Retinal pigment epithelial cell (primary cell): ENCODE data around the gene PIK3R5.

Source experiments
- DNase-seq: peaks from one replicate; pipeline ENCODE4 v3.0.0-alpha.2; 2010; ENCODE audit warnings: low read depth
- H3K4me3 ChIP-seq: 2 replicates; pipeline ENCODE4 v1.5.1; 2011; ENCODE audit warnings: mild to moderate bottlenecking, low read length, control low read depth, moderate library complexity
- CTCF ChIP-seq: conservative IDR thresholded peaks from 2 replicates; pipeline ENCODE4 v1.5.1; 2011; ENCODE audit warnings: low read depth, low read length, control low read depth, inconsistent platforms

The PIK3R5 gene

GRCh38 chr17:8846768-8847211 lies 118.7 kb downstream of the PIK3R5 start:
- DNase-seq = no peak
- no peak for TF ChIP-seq CTCF
- no peak overlapping the region for H3K4me3 ChIP-seq

- TF ChIP-seq CTCF = no peak
- no peak for DNase-seq
- H3K4me3 ChIP-seq = no peak overlapping the region
Observed at GRCh38 chr17:8844229-8845218, 121.0 kb downstream of the PIK3R5 start.

GRCh38 chr17:8843344-8843743 lies 122.2 kb downstream of the PIK3R5 start:
- no peak for DNase-seq
- no peak for TF ChIP-seq CTCF
- H3K4me3 ChIP-seq = no peak overlapping the region

- no peak for TF ChIP-seq CTCF
- no peak overlapping the region for H3K4me3 ChIP-seq
- no peak for DNase-seq
Observed at GRCh38 chr17:8841844-8842243, 123.7 kb downstream of the PIK3R5 start.

- H3K4me3 ChIP-seq = no peak overlapping the region
- DNase-seq = no peak
Observed at GRCh38 chr17:8839410-8839935, 126.0 kb downstream of the PIK3R5 start.

GRCh38 chr17:8838551-8839095 lies 126.9 kb downstream of the PIK3R5 start:
- no peak for TF ChIP-seq CTCF
- no peak overlapping the region for H3K4me3 ChIP-seq
- DNase-seq = no peak

More at GRCh38 chr17:8839410-8839935, 126.0 kb downstream of the PIK3R5 start:
- TF ChIP-seq CTCF = no peak
